ENCODE data around the gene ITFG2.

Gene ITFG2

DNA sequence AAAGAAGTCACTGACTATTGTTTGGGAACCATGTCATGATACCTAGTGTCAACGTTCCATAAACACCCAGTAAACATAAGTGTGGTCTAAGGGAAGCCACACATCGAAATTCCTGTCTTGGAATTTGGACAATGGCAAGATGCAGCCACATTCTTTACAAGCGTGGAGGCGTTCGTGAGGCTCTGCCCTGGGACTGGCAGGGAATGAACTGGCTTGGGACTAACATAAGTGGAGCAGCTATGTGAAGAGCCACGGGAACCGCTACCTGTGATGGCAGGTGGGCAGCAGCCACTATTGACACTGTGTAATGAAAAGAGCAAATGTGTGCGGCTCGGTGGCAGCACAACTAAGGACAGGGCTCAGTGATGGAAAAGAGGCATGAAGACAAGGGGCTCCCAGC lies 32.3 kb downstream of the ITFG2 start:
- DNase-seq (ENCODE audit: extremely low read depth, insufficient read length) = no peak
- no peaks in the 10 kb centered on the region for H3K27me3 ChIP-seq (replicated peaks; ENCODE audit: control insufficient read depth, insufficient read depth, low read length)
- no peak overlapping the region for H3K4me3 ChIP-seq (replicated peaks; ENCODE audit: low read depth, low read length)
- TF ChIP-seq, protein P1, sequence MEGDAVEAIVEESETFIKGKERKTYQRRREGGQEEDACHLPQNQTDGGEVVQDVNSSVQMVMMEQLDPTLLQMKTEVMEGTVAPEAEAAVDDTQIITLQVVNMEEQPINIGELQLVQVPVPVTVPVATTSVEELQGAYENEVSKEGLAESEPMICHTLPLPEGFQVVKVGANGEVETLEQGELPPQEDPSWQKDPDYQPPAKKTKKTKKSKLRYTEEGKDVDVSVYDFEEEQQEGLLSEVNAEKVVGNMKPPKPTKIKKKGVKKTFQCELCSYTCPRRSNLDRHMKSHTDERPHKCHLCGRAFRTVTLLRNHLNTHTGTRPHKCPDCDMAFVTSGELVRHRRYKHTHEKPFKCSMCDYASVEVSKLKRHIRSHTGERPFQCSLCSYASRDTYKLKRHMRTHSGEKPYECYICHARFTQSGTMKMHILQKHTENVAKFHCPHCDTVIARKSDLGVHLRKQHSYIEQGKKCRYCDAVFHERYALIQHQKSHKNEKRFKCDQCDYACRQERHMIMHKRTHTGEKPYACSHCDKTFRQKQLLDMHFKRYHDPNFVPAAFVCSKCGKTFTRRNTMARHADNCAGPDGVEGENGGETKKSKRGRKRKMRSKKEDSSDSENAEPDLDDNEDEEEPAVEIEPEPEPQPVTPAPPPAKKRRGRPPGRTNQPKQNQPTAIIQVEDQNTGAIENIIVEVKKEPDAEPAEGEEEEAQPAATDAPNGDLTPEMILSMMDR (IDR thresholded peaks at IDR 0.05; ENCODE audit: insufficient read depth, low read length, poor library complexity, severe bottlenecking) = no peak
- H3K36me3 ChIP-seq (ENCODE audit: control insufficient read depth, insufficient read depth, low read length) = peaks cover 1% of the 10 kb centered on the region

DNA sequence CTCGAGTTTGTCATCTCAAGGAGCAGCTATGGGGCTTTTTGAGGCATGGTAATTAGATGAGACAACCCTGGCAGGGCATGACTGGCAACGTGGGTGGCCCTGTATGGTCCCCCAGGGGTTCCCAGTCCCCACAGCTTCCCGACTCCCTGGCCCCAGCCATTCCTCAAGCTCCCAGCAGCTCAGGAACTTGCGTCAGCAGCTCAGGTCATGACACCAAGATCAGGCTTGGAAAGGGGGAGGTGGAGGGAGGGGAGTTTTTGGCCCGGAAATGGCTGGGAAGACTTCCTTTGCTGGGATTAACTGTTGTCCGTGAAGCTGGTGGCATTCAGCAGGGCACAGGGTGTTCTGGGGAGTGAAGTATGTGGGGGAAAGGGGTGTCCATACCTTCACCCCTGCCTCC lies 32.8 kb downstream of the ITFG2 start:
- no peak for DNase-seq (ENCODE audit: extremely low read depth, insufficient read length)
- TF ChIP-seq, protein P1 (IDR thresholded peaks at IDR 0.05; ENCODE audit: insufficient read depth, low read length, poor library complexity, severe bottlenecking) = no peak
- no peaks in the 10 kb centered on the region for H3K27me3 ChIP-seq (replicated peaks; ENCODE audit: control insufficient read depth, insufficient read depth, low read length)
- peaks cover 1% of the 10 kb centered on the region for H3K36me3 ChIP-seq (ENCODE audit: control insufficient read depth, insufficient read depth, low read length)
- no peak overlapping the region for H3K4me3 ChIP-seq (replicated peaks; ENCODE audit: low read depth, low read length)

DNA sequence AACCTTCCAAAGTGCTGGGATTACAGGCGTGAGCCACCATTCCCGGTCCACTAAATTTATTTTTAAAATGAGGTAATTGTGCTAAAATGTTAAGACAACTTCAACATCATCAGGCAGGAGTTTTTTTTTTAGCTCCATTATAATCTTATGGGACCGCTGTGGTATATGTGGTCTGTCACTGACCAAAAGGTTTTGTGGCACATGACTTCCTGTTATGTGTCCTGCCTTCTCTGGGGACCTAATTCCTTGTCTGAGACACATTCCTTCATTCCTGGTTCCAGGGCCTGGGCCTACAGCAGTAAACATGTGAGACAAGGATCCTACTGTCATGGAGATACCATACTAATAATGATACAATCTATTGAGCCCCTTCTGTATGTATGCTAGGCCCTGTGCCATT lies 39.5 kb downstream of the ITFG2 start:
- H3K4me3 ChIP-seq (replicated peaks; ENCODE audit: low read depth, low read length) = no peak overlapping the region
- peaks cover 2% of the 10 kb centered on the region; the same call in 1 of the 2 replicates for H3K36me3 ChIP-seq (ENCODE audit: control insufficient read depth, insufficient read depth, low read length)
- TF ChIP-seq, protein P1 (IDR thresholded peaks at IDR 0.05; ENCODE audit: insufficient read depth, low read length, poor library complexity, severe bottlenecking) = no peak
- DNase-seq (ENCODE audit: extremely low read depth, insufficient read length) = no peak
- H3K27me3 ChIP-seq (replicated peaks; ENCODE audit: control insufficient read depth, insufficient read depth, low read length) = no peaks in the 10 kb centered on the region

DNA sequence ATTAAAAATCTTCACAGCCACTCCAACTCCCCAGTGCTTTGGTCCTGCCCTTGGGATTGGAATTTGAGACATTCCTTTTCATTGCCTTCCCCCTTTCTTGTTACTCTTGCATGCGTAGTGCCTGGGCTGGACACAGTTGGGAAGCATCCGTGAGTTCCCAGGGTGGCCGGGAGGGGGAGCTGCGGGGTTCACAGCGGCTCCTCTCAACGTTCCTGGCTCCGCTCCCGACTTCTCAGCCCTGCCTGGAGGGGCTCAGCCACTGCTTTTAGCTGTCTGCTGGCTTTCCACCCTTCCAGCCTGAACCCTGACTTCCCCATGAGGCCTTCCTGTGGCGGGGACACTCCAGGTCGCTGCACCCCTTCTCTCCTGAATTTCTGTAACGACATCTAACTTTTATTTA lies 41.2 kb downstream of the ITFG2 start:
- H3K4me3 ChIP-seq (replicated peaks; ENCODE audit: low read depth, low read length) = no peak overlapping the region
- DNase-seq (ENCODE audit: extremely low read depth, insufficient read length) = no peak
- TF ChIP-seq, protein P1 (IDR thresholded peaks at IDR 0.05; ENCODE audit: insufficient read depth, low read length, poor library complexity, severe bottlenecking) = peak; percentile 71
- H3K36me3 ChIP-seq (ENCODE audit: control insufficient read depth, insufficient read depth, low read length) = peaks cover 6% of the 10 kb centered on the region
- H3K27me3 ChIP-seq (replicated peaks; ENCODE audit: control insufficient read depth, insufficient read depth, low read length) = no peaks in the 10 kb centered on the region

DNA sequence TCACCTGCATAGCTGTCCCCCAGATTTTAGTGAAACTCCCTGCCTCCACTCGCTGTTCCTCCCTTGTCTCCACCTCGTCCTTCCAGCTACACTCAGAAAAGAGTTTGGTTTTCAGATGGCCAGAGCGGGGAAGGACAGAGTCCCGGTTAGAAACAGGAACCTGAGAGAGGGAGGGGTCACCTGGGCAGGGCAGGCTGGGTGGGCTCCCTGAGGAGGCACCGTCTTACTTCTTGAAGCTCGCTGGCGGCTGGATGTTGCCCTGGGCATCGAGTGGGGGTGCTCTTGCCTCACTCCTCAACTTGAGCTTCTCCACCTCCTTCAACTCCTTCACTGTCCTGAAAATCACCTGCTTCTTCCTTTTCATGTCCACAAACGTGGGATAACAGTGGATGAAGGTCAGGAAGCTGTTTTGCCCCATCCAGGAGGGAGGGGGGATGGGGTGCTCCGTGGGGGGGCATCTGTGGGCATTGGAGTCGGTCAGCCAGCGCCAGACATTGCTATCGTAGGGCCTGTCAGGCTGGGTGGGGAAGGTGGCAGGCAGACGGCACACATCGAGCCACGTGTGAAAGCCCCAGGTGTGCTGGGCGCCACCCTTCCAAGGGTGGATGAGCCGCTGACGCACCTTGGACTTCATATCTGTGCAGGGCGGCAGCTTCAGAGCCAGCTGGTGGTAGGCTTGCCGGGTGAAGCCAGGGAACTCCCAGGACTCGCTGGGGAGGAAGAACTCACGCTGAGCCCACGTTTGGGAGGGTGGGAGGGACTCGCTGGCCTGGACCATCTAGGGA lies 42.4 kb downstream of the ITFG2 start:
- Histone ChIP-seq H3K4me3 (replicated peaks; ENCODE audit: low read depth, low read length) (no peak overlapping the region), H3K27me3 (replicated peaks; ENCODE audit: control insufficient read depth, insufficient read depth, low read length) (no peaks in the 10 kb centered on the region), H3K36me3 (ENCODE audit: control insufficient read depth, insufficient read depth, low read length) (peaks cover 10% of the 10 kb centered on the region)
- TF ChIP-seq, protein P1 (IDR thresholded peaks at IDR 0.05; ENCODE audit: insufficient read depth, low read length, poor library complexity, severe bottlenecking) = no peak
- no peak for DNase-seq (ENCODE audit: extremely low read depth, insufficient read length)
